ENCODE measurements around the gene COL9A3.

DNA sequence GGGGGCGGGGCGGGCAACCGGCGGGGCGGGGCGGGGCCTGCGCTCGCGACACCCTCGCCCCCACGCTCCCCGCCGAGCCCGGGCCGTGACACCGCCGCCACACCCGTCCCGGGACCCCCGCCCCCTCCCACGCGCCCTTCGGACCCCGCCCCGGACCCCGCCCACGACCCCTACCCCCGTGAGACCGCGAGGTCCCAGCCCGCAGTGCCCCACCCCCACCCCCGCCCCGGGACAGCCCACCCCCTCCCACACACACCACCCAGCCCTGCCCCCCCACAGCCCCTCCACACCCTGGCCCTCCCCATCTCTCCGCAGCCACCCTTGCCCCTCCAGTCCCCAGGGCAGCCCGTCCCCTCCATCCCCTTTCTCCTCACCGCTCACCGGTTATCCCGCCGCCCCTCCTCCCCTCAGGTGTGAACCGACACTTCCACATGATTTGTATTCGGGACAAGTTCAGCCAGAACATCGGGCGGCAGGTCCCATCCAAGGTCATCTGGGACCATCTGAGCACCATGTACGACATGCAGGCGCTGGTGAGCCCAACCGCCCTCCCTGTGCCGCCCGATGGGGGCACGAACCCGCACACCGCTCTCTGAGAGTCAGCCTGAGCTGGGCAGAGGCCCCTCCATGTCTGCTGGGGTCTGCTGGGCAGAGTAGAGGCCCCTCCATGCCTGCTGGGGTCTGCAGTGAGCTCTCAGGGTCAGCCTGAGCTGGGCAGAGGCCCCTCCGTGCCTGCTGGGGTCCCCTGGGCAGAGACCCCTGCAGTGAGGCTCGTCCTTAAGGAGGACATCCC is 20.0 kb upstream of the COL9A3 start:
- TF ChIP-seq, protein P1, sequence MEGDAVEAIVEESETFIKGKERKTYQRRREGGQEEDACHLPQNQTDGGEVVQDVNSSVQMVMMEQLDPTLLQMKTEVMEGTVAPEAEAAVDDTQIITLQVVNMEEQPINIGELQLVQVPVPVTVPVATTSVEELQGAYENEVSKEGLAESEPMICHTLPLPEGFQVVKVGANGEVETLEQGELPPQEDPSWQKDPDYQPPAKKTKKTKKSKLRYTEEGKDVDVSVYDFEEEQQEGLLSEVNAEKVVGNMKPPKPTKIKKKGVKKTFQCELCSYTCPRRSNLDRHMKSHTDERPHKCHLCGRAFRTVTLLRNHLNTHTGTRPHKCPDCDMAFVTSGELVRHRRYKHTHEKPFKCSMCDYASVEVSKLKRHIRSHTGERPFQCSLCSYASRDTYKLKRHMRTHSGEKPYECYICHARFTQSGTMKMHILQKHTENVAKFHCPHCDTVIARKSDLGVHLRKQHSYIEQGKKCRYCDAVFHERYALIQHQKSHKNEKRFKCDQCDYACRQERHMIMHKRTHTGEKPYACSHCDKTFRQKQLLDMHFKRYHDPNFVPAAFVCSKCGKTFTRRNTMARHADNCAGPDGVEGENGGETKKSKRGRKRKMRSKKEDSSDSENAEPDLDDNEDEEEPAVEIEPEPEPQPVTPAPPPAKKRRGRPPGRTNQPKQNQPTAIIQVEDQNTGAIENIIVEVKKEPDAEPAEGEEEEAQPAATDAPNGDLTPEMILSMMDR (IDR thresholded peaks at IDR 0.05), result no peak
- TF ChIP-seq TCF7L2 (IDR thresholded peaks at IDR 0.05; ENCODE audit: low read depth, low read length), result no peak
- TF ChIP-seq POLR2AphosphoS5 (IDR thresholded peaks at IDR 0.05; ENCODE audit: low read depth, low read length), result no peak
- no peak for TF ChIP-seq SIN3A (IDR thresholded peaks at IDR 0.05; ENCODE audit: borderline replicate concordance, insufficient read depth, low read depth, low read length)
- TF ChIP-seq, protein P2, sequence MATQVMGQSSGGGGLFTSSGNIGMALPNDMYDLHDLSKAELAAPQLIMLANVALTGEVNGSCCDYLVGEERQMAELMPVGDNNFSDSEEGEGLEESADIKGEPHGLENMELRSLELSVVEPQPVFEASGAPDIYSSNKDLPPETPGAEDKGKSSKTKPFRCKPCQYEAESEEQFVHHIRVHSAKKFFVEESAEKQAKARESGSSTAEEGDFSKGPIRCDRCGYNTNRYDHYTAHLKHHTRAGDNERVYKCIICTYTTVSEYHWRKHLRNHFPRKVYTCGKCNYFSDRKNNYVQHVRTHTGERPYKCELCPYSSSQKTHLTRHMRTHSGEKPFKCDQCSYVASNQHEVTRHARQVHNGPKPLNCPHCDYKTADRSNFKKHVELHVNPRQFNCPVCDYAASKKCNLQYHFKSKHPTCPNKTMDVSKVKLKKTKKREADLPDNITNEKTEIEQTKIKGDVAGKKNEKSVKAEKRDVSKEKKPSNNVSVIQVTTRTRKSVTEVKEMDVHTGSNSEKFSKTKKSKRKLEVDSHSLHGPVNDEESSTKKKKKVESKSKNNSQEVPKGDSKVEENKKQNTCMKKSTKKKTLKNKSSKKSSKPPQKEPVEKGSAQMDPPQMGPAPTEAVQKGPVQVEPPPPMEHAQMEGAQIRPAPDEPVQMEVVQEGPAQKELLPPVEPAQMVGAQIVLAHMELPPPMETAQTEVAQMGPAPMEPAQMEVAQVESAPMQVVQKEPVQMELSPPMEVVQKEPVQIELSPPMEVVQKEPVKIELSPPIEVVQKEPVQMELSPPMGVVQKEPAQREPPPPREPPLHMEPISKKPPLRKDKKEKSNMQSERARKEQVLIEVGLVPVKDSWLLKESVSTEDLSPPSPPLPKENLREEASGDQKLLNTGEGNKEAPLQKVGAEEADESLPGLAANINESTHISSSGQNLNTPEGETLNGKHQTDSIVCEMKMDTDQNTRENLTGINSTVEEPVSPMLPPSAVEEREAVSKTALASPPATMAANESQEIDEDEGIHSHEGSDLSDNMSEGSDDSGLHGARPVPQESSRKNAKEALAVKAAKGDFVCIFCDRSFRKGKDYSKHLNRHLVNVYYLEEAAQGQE (IDR thresholded peaks at IDR 0.05; ENCODE audit: insufficient read depth in 1 of 2, low read depth in 2 of 2, low read length in 1 of 2), result no peak
